ENCODE measurements around the gene JAG1.

The JAG1 gene

DNA sequence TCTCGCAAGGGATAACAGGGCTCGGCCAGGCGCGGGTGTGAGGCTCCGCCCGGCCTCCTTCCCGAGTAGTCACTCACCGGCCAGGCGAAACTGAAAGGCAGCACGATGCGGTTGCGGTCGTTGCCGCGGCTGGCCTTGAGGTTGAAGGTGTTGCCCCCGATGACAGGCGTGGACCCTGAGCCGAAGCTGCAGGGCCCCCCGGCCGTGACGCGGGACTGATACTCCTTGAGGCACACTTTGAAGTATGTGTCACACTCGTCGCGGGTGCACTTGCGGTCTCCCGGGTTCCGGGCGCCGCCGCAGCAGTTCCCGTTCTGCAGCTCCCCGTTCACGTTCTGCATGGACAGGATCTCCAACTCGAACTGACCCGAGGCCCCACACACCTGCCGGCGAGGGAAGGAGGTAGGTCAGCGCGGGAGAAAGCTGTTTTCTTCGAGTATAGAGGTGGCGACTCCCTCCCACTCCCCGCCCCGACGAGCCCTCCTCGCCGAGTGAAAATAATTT is 1.1 kb downstream of the JAG1 start:
- TF ChIP-seq, protein P1, sequence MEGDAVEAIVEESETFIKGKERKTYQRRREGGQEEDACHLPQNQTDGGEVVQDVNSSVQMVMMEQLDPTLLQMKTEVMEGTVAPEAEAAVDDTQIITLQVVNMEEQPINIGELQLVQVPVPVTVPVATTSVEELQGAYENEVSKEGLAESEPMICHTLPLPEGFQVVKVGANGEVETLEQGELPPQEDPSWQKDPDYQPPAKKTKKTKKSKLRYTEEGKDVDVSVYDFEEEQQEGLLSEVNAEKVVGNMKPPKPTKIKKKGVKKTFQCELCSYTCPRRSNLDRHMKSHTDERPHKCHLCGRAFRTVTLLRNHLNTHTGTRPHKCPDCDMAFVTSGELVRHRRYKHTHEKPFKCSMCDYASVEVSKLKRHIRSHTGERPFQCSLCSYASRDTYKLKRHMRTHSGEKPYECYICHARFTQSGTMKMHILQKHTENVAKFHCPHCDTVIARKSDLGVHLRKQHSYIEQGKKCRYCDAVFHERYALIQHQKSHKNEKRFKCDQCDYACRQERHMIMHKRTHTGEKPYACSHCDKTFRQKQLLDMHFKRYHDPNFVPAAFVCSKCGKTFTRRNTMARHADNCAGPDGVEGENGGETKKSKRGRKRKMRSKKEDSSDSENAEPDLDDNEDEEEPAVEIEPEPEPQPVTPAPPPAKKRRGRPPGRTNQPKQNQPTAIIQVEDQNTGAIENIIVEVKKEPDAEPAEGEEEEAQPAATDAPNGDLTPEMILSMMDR (IDR thresholded peaks at IDR 0.05; ENCODE audit: low read depth, low read length), result no peak
- peak overlapping the region; percentile 84 for H3K4me3 ChIP-seq (ENCODE audit: low read depth, low read length)

DNA sequence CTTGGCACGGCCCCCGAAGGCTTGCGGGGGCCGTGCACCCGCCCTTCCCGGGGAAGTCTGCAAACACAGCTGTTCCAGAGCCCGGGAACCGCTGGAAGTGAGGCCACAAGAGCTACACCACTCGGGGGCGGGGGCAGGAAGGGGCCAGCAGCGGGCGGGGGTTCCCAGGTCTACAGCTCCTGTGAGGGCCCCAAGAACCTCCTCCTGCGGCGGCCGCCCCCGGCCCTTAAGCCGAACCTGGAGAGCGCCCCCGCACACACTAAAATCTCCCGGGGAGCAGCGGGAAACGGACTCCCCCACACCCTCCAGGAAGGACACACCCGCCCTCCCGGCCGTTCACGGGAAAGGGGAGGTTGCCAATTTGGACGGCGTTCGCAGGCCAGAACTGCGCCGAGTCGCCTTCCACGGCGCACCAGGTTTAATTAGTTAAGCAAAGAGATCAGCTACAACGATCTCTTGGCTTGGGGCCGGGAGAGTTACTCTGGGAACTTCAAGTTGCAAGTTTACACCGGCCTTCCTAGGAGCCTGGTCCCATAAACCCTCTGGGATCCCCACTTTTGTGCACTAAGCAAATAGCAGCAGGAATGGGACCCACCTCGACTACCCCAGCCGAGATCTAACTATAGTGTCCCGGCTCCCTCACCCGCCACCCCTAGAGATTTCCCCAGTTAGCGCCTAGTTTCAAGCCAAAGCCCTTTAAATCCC is 1.7 kb downstream of the JAG1 start:
- H3K4me3 ChIP-seq (ENCODE audit: low read depth, low read length), result peak overlapping the region; percentile 84
- TF ChIP-seq, protein P1 (IDR thresholded peaks at IDR 0.05; ENCODE audit: low read depth, low read length), result no peak

DNA sequence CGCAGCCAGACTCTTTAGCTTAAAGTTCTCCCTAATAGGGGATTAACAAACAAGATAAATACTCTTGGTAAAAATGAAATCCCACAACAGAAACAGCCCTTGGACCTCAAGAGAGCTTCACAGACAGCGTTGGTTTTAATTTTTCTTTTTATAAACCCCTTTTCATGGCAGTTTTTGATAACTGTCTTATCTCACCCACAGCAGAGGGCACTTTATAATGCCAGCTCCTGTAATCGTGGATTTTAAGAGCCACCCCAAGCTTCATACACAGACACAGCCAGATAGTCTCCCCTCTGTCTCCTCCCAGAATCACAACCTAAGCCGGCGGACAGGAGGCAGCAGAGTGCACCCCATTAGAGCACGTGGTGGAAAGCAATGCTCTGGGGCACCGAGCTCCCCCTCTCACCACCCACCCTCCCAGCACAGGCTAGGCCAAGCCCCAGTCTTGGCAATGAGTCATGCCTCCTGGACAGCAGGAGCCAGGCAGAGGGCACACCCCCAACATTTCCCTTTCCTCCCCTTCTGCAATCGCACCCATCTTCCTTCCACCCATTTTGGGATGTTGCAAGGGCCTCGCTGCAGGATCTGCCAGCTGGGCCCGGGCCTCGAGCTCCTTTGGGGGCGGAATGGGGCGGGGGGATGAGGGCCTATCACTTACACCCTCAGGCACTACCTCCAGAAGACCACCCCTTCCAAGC is 2.4 kb downstream of the JAG1 start:
- TF ChIP-seq, protein P1 (IDR thresholded peaks at IDR 0.05; ENCODE audit: low read depth, low read length), result peak; percentile 61
- H3K4me3 ChIP-seq (ENCODE audit: low read depth, low read length), result peak overlapping the region; percentile 84

DNA sequence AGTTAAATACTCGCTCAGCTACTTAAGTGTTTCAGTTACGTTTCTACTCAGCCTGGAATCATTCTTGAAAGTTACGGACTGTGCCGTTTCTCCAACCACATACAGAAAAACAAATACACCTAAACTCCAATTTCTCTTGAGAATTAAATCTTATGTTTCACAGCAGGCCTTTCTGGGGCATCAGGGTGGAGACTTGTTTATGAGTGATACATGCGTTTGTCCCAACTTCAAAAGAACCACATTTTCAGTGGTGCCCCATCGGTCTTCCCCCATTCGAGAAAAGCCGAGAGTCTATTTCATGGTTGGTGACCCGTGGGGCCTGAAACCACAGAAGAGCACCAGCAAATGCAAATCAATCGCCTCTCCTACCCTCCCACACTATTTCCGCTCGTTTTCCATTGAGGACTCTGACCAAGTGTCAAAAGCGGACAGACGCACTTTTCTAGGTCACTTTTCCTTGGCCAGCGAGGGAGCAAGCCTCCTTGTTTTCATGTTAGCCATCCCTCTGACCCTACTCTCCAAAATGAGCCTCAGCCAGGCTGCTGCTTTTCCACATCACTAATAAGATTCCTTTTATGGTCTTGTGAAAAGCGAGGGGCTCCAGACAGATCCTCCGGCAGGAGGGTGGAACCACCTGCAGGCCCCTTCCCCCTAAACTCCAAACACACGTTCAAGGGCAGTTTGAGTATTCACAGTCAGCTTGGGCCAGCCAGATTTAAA is 3.1 kb downstream of the JAG1 start:
- peak overlapping the region; percentile 84 for H3K4me3 ChIP-seq (ENCODE audit: low read depth, low read length)
- TF ChIP-seq, protein P1 (IDR thresholded peaks at IDR 0.05; ENCODE audit: low read depth, low read length), result no peak

DNA sequence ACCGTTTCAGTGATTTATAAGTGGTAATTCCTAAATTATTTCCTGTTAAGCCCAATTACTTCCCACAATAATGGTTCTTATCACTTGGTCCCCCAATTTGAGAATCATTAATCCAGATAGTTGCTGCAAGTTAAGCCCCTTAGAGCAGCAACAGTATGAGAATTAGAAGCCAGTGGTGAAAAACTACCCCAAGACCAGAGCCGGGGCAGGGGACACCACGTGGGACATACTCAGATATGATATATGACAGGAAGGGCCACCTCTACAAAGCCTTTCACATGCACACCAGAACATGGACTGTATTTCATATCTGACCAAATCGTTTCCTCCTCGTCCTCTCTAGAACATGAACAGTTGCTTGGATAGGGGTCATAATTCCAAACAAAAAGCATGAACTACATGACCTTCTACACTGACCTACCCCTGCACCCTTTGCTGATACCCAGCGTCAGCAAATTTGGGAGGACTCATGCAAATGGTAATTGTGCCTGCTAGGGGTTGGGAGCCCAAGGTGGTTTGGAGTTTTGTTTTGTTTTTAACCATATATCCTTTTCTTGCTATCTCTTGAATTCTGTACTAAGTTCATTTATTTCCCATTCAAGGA is 3.9 kb downstream of the JAG1 start:
- no peak overlapping the region for H3K4me3 ChIP-seq (ENCODE audit: low read depth, low read length)
- TF ChIP-seq, protein P1 (IDR thresholded peaks at IDR 0.05; ENCODE audit: low read depth, low read length), result no peak

DNA sequence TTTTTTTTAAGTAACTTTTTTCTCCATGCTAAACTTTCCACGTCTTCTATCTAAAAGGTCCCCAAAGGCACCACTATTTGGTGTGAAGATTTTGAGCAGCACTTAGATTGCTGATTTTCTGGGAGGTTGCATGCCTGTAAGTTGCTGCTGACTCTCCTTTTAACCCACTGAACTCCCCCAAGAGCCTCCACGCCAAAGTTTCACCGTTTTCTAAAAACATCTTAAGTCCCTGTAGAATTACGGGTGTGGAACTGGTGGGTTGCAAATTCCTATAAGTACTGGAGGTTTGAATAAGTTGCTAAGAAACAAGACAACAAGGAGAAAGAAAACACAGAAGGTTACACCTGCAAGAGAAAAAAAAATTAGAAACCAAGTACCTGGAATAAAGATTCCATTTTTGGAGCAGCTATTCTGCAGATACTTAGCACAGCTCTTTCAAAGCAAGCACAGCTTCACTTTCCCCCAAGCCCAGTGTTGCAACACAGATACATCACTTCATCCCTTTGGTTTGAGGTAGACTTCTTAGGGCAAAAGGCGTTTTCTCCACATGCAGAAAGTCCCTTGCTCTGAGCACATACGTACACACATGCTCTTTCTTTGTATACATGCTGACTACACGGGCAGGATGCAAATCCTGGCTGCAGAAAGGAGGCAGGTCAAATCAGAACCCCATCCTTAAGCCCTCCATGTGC is 5.0 kb downstream of the JAG1 start:
- no peak overlapping the region for H3K4me3 ChIP-seq (ENCODE audit: low read depth, low read length)
- TF ChIP-seq, protein P1 (IDR thresholded peaks at IDR 0.05; ENCODE audit: low read depth, low read length), result no peak
